GM19467 (cell line): ENCODE results near the gene HDX.
A peak's percentile ranks its signal among the peaks of the same experiment; 100 is the strongest.
"Not testable (repeated sequence)": the region's sequence is repeated elsewhere in the genome, so short reads cannot be mapped to it uniquely, and the experiment has no call there.

ENCODE experiments used
- ATAC-seq: cut with Tn5 transposase; IDR thresholded peaks from one replicate; pipeline ENCODE4 v1.9.1; 2021; ENCODE audit warnings: mild to moderate bottlenecking, moderate library complexity; ENCODE audit not compliant: unreplicated experiment

HDX gene

DNA sequence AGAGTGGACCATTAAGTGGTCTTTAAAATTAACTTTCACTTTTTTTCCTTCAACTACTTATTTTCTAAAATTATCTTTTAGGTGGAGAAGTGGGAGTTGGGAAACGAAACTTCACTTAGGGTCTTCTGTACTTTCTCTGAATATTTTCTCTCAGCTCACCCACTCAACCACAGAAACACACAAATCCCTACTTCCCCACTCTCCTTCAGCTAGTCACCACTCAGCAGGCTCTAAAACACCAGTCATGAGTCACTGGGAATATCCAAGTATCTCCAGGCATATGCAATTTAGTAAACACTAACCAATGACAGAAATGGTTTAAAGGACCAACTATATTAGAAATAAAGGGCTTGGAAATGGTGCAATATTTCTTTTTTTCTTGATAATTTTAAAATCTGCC is 161.3 kb downstream of the HDX start:
- no peak for ATAC-seq

DNA sequence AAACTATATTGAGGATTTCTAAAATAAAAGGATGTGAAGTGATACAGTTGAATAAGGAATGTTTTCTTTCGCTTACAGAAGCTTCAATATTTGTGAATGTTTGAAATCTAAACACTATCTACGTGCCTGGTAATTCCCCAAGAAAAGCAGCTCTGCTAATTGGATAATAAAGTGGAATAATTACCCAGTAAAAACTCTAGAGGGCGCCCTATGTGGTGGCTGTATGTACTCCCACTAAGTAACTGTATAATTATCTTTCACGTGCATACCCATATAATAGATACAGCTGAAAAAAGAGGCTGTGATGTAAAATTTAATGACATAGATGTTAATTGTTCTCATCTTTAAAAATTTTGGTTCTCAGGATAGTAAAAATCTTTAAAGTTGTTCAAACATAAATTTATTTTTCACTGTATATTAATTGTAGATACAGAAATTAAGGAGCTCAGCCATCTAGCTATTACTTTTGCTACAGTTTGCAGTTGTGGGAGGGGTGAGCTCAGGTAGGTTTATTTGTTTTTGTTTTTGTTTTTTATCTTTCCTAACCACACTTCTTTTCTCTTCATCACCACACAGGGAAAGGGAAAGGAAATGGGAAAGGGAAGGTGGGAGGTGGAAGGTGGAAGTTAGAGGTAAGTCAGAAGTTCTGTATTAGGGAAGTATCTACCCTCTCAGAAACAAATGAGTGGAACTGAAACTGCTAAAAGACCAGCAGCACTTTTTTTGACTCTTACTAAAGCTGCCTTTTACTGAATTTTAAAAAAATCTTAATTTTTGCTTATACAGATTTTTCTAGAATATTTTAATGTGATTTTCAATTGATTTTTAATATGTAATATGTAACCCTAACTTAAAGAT is 162.5 kb downstream of the HDX start:
- peak; percentile 68 for ATAC-seq

DNA sequence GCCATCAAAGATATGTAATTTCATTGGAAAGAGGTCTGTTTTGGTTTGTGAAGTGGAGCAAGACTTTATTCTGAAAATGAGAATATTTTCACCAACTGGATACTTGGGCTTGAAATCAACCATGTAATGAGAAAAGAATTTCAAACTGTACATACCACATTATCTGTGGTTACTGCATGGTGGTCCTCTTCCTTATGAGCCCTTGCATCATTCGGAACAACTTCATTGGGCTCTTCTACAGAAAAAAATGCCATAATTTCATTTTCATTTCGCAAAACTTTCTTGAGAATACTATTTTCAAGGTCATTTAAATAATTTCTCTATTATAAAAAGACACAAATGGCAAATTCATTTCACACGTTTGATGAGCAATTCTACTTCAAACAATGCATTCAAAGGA is 165.6 kb downstream of the HDX start:
- ATAC-seq, result no peak

DNA sequence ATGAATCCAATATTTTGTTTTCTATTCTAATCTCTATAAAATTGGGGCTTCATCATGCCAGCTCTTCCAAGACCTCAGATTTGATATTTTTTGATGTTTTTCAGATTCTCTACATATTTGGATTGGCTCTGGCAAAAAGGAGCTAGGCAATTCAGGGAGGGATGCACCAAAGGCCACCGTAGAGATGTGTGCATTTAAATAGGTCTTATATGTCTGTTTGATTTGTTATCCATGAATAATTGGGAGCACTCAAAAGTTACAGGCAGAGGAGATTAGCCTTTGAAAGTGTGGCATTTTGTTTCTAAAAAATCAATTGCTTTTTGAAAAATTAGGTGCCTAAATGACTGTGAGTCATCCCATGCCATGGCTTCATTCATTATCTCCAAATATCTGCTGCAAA is 167.1 kb downstream of the HDX start:
- no peak for ATAC-seq

DNA sequence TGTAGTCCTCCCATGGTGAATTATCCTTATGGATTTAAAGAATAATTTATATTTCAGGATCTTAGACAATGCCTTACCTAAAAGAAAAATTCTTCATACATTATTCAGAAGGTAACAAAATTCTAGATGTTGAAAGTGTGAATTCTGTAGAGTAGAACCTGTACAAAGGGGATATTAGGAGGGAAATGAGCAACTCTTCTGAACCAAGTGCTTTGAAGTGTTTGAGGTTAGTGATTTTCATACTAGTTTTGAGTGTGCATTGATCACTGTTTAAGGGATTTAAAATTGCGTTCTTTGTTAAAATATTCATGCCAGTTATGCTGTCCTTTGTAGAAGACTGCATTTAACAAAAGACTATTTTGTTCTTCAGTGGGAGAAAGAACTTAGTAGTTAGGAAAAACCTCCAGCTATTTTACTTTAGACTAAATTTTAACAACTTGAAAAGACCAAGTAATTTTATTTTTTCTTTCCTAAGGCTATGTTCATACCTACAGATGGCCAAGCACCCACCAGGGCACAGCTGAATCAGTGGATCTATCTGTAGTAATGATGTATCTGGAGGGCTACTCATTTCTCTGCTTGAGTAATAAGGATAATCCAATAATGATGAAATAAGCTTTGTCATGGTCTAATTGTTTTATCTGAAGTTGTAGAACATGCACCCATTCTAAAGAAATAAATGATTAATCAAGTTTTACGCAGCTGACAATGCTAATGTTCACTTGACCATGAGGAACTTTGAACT is 180.0 kb downstream of the HDX start:
- no peak for ATAC-seq

DNA sequence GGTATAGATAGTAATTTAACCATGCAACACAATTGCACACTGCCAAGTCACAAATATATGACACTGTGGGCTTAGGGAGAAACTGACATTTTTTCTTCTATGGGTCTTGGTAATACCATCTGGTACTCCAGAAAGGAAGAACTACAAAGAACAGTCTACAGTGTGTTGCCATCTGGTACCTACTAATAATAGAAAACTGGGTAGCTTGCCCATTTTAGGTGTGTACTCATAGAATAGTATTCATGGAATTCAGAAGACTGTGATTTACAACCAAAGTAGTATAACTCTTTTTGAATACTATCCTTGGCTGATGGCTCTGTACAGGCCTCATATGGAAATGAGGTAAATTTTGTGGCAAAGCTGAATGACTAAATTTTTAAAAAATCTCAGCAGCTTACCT is 181.6 kb downstream of the HDX start:
- no peak for ATAC-seq

DNA sequence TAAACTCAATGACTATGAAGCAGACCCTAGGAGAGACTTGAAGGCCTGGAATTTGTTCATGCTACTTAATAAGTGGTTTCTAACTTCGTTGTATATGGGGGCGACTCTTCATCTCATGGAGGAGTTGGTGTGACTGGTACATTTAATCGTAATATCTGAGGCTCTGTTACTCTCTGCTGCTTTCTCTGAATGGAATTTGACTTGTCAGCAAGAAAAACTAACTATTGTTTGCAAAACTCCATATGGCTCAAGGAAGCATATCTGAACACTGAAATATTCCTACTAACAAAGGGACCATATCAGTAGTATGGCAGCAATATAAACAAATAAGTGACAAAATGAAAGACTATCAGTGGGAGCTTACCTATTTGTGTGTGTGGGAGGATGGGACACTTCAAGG is 182.2 kb downstream of the HDX start:
- no peak for ATAC-seq

DNA sequence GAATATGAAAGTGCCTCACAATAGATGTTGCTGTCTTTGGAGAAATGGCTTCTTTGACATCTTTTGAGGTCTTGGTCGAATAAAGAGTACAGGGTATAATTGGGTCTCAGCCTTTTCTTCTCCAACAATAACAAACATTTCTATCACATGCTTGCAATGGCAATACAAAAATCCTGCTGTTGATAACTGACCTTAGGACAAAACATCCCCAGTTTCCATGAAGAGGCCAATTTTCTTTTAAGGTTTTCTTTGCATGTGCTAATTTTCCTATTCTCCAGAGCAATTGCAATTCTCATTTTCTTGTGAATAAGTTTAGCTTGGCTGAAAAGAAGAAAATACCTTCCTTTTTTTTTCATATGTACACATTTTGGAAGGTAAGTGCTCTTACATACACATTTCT is 183.6 kb downstream of the HDX start:
- no peak for ATAC-seq

DNA sequence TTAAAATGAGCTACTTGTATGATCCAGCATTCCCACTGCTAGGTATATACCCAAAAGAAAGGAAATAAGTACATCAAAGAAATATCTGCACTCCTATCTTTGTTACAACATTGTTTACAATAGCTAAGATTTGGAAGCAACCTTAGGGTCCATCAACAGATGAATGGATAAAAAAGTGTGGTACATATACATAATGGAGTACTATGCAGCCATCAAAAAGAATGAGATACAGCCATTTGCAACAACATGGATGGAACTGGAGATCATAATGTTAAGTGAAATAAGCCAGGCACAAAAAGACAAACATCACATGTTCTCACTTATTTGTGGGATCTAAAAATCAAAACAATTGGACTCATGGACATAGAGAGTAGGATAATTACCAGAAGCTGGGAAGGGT is 186.3 kb downstream of the HDX start:
- not testable (repeated sequence) for ATAC-seq
